Lower leg skin (tissue), 3 donors: ENCODE measurements around the gene TREML4.

Source experiments
- CTCF ChIP-seq, 3 donors: fragments of 450-650 bp; IDR thresholded peaks; one replicate each; pipeline ENCODE4 v1.5.1; 2016; ENCODE audit warnings: antibody characterized with exemption in 3 of 3, mild to moderate bottlenecking in 3 of 3, moderate library complexity in 2 of 3
- POLR2A ChIP-seq, 2 donors: fragments of 450-650 bp; IDR thresholded peaks; one replicate each; pipeline ENCODE4 v1.6.1; 2016 to 2017; ENCODE audit warnings: antibody characterized with exemption in 2 of 2, mild to moderate bottlenecking in 1 of 2, moderate library complexity in 1 of 2

DNA sequence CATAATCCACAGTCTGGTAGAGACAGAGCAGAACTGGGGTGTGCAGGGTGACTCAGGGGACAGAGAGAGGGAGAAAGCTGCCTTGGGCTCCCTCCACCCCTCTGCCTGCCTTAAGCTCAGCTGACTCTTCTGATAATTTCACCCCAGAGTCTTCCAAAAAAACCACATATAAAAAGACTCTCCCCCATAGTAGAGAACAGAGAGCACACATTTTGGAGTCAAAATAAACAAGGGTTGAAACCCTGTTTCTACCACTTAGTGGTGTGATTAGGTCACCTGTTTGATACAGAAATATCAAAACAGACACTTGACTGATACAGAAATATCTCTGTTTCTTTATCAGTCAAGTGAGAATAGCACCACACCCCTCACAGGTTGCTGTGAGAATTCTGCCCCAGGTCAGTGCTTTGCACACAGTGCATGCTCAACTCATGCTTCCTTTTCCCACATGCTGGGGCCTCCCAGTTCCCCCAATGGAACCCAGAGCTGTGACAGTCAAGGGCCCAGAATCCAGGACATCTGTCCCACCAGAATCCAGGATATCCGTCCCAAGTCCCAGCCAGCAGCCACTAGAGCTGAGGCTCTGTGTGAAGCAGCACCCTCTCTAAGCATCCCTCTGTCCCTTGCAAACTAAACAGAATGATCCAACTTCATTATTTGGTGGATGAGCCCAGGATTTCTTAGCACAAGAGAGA is 28.4 kb upstream of the TREML4 start:
- no peak for TF ChIP-seq POLR2A (IDR thresholded peaks at IDR 0.05)
- TF ChIP-seq CTCF (IDR thresholded peaks at IDR 0.05) = no peak
